ENCODE measurements around the gene PIGZ. TPM values are rescaled to one million over a fixed set of nuclear protein-coding genes. Genes with fewer than 3 reads are reported as not detected.

PIGZ gene
- total RNA-seq, 6 experiments from 2014 or later, result 2.9 to 4.3 (median 3.7) TPM

DNA sequence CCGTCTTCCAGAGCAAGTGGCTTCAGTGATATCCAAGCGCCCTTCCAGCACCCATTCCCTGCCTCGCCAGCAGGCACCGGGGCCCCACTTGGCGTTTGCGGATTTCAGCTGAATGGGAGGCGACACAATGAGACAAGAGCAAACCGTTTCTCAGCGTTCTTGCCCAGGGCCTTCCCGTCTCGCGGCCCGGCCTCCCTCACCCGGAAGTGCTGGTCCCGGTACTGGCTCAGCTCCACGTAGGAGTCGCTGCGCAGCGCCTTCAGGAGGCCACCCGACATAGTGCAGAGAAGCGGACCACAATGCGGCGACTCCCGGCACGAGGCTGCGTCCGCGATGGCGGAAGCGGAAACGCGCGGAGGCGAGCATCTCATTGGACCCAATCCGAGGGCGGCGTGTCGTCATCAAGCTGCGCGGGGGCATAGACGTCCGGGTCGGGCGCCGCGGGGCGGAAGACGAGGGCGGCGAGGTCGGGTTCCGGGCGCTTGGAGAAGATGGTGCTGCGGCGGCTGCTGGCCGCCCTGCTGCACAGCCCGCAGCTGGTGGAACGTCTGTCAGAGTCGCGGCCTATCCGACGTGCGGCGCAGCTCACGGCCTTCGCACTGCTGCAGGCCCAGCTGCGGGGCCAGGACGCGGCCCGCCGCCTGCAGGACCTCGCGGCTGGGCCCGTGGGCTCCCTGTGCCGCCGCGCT lies 26.3 kb downstream of the PIGZ start, which contains the start of gene NCBP2:
Gene NCBP2, minus strand, starts transcription at position 303 of the 689 bp plus-strand sequence. Its CDS starts 25 bp downstream, at position 278.
- H3K4me1 Mint-ChIP-seq (ENCODE audit: low read depth), result peaks cover 59% of the 10 kb centered on the region
- H3K36me3 Mint-ChIP-seq (ENCODE audit: low read depth), result peaks cover 32% of the 10 kb centered on the region
- H3K9me3 Mint-ChIP-seq, result peaks cover 3% of the 10 kb centered on the region; the same call in 1 of the 2 replicates
- DNase-seq, result peak; percentile 98
- H3K4me3 Mint-ChIP-seq, result peak within 1 kb of the TSS; percentile 97
- H3K27me3 Mint-ChIP-seq (ENCODE audit: insufficient read depth), result peaks cover 10% of the 10 kb centered on the region
- H3K27ac Mint-ChIP-seq, result peak within 1 kb of the TSS; percentile 96
- TF ChIP-seq, protein P1, sequence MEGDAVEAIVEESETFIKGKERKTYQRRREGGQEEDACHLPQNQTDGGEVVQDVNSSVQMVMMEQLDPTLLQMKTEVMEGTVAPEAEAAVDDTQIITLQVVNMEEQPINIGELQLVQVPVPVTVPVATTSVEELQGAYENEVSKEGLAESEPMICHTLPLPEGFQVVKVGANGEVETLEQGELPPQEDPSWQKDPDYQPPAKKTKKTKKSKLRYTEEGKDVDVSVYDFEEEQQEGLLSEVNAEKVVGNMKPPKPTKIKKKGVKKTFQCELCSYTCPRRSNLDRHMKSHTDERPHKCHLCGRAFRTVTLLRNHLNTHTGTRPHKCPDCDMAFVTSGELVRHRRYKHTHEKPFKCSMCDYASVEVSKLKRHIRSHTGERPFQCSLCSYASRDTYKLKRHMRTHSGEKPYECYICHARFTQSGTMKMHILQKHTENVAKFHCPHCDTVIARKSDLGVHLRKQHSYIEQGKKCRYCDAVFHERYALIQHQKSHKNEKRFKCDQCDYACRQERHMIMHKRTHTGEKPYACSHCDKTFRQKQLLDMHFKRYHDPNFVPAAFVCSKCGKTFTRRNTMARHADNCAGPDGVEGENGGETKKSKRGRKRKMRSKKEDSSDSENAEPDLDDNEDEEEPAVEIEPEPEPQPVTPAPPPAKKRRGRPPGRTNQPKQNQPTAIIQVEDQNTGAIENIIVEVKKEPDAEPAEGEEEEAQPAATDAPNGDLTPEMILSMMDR (IDR thresholded peaks at IDR 0.05), result peak; percentile 80

GRCh38 chr3:196941729-196942225 lies 26.9 kb downstream of the PIGZ start:
- no peak for DNase-seq
- H3K4me1 Mint-ChIP-seq (ENCODE audit: low read depth), result peaks cover 59% of the 10 kb centered on the region
- peaks cover 38% of the 10 kb centered on the region for H3K36me3 Mint-ChIP-seq (ENCODE audit: low read depth)

GRCh38 chr3:196938576-196938975 lies 30.1 kb downstream of the PIGZ start:
- Mint-ChIP-seq H3K27me3 (ENCODE audit: insufficient read depth) (peaks cover 10% of the 10 kb centered on the region), H3K9me3 (peaks cover 3% of the 10 kb centered on the region; the same call in 1 of the 2 replicates), H3K36me3 (ENCODE audit: low read depth) (peaks cover 58% of the 10 kb centered on the region), H3K4me3 (no peak overlapping the region), H3K27ac (peak overlapping the region; percentile 73), H3K4me1 (ENCODE audit: low read depth) (peaks cover 45% of the 10 kb centered on the region)
- TF ChIP-seq, protein P1 (IDR thresholded peaks at IDR 0.05), result no peak
- no peak for DNase-seq

More at GRCh38 chr3:196941729-196942225, 26.9 kb downstream of the PIGZ start:
- Mint-ChIP-seq H3K9me3 (peaks cover 3% of the 10 kb centered on the region; the same call in 1 of the 2 replicates), H3K27ac (peak overlapping the region; percentile 96), H3K27me3 (ENCODE audit: insufficient read depth) (peaks cover 10% of the 10 kb centered on the region), H3K4me3 (peak overlapping the region; percentile 97)
- TF ChIP-seq, protein P1 (IDR thresholded peaks at IDR 0.05), result no peak

DNA sequence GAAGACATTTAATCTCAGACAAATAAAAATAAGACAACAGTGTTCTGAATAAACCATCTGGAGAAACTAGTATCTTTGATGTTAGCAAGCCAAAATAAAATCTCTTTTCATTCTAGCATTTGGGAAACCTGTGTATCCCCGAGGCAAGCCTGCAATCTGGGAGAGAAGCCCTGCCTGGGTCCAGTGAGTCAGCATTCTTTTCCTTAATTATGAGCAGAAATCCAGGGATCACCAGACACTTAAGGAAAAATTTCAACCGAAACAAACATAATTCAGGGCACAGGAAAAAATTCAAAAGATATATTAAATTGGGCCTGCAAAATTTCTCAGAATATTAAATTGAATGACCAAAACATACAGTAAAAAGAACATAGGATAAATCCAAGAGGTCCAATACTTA lies 30.5 kb downstream of the PIGZ start:
- peaks cover 3% of the 10 kb centered on the region; the same call in 1 of the 2 replicates for H3K9me3 Mint-ChIP-seq
- peaks cover 59% of the 10 kb centered on the region for H3K36me3 Mint-ChIP-seq (ENCODE audit: low read depth)
- peaks cover 40% of the 10 kb centered on the region for H3K4me1 Mint-ChIP-seq (ENCODE audit: low read depth)
- peak overlapping the region; percentile 73 for H3K27ac Mint-ChIP-seq
- DNase-seq, result no peak
- peak overlapping the region; percentile 16 for H3K4me3 Mint-ChIP-seq
- TF ChIP-seq, protein P1 (IDR thresholded peaks at IDR 0.05), result no peak
- H3K27me3 Mint-ChIP-seq (ENCODE audit: insufficient read depth), result peaks cover 10% of the 10 kb centered on the region

GRCh38 chr3:196936288-196936687 lies 32.3 kb downstream of the PIGZ start:
- H3K4me1 Mint-ChIP-seq (ENCODE audit: low read depth), result peaks cover 34% of the 10 kb centered on the region
- no peak overlapping the region for H3K27ac Mint-ChIP-seq
- no peak overlapping the region for H3K4me3 Mint-ChIP-seq
- H3K36me3 Mint-ChIP-seq (ENCODE audit: low read depth), result peaks cover 60% of the 10 kb centered on the region
- TF ChIP-seq, protein P1 (IDR thresholded peaks at IDR 0.05), result no peak
- no peak for DNase-seq
- no peaks in the 10 kb centered on the region for H3K27me3 Mint-ChIP-seq (ENCODE audit: insufficient read depth)
- no peaks in the 10 kb centered on the region for H3K9me3 Mint-ChIP-seq
